GM20431 (cell line): Measurements from ENCODE around the gene RAD1.

ENCODE experiments used
- in situ Hi-C: fragments of 300-500 bp; cut with MseI, MboI; formaldehyde crosslinking; loops from one replicate; pipeline ENCODE4 v1.15.0; 2020; ENCODE audit warnings: low sequenced_read_pairs; ENCODE audit not compliant: unreplicated experiment

Gene RAD1

DNA sequence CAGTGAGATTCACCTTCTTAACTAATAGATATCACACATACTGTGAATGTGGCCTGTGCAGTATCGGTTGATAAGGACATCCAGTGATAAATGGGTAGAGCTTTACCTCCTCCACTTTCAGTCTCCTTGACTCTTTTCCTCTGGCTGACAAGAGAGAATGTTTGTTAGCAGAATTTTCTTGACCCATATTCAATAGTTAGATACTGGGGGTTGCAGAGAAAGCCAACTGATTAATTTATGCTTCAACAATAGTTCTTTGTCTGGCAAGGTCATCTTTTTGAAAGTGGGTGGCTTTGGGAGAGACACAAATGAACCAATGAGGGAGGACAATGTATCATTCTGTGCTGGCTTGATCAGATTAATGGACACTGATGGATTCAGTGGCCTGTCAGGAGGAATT is 46.0 kb downstream of the RAD1 start:
- in situ Hi-C loops: no loop called here

DNA sequence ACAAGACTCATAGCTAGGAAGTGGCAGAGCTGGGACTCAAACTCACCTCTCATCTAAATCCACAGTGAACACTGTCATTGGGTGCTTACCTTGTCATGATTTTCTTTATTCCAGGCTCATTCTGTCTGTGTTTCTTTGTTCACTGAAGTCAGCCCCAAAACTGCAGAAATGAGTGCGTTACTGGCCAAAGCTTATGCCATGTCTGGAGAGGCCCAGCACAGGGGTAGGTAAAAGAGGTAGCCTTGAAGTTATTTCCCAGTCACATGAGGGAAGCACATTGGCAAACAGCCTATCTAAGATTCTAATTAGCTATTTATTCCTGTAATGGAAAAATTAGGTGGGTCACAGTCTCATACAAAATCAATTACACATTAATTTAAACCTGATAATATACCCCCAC is 46.5 kb downstream of the RAD1 start:
- in situ Hi-C loops: no loop called here

DNA sequence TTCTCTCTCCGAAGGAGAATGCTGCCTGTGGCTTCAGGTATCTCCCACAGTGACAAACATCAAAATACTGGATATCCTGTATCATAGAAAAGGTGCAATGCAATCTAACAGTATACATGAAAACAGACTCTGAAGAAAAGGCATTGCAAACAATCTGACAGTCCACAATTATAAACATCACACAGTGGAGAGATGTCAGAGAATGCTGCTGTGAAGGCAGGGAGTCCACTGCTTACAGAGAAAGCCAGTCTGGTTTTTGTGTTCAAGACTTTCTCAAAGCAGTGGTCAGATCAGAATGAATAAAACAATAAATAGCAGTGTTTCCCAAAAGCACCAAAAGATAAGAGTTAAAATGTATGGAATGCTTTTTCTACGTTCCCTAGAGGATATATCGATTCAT is 47.6 kb downstream of the RAD1 start:
- in situ Hi-C loops: no loop called here

DNA sequence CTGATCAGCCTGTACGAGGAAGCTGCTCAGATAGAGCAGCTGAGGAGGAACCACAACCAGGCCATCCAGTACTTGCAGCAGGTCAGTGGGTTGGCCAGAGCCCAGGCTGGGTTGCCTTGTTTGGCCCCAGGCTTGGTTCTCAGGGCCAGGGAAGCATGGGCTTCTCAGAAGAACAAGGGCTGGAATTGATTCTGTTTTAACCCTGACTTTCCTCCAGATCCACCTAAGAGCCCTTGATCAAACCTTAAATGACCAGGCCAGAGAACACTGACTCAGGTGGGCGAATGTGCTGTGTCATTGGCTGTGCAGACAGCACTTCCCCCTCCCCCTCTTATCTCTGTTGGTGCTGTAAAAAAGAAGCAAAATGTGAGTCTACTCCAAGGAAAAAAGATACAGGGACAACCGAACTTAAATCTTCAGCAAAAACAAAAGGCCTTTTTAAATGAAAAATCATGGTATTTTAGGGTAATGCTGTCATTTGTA is 48.3 kb downstream of the RAD1 start:
- in situ Hi-C loops: no loop called here

DNA sequence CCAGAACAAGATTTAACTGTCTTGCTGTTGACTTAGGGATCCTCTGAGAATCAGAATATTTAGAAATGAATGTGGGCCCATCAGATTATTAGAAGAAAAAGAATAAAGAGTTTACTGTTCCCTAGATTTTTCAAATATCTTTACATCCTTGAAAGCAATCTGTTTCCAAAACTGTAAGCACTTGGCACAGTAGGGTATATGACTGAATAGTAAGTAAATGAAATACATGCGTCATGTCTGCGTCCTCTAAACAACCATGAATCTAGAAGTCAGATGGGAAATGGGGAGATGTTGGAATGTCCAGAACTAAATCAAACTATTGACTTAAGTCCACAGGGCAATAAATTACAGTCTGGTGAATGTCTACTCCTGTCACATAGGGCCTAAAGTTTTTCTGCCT is 50.2 kb downstream of the RAD1 start:
- in situ Hi-C loops: no loop called here

DNA sequence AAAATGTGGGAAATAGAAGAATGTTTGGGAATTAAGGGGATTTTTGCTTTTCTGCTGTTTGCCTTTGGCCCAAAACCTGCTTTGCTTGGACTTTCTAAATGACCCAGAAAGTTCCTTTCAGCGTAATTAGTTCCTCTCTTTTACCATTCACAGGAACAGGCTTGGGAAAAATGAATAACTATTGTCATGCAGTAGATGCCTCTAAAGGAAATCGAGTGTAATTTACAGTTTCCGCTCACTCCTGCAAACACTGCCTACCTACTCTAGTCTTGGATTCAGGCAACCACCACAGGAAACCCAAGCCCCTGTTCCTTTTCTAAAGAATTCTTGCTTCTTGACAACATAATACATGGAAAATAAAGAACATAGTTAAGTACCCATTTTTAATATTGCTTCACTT is 51.4 kb downstream of the RAD1 start:
- in situ Hi-C loops: no loop called here

DNA sequence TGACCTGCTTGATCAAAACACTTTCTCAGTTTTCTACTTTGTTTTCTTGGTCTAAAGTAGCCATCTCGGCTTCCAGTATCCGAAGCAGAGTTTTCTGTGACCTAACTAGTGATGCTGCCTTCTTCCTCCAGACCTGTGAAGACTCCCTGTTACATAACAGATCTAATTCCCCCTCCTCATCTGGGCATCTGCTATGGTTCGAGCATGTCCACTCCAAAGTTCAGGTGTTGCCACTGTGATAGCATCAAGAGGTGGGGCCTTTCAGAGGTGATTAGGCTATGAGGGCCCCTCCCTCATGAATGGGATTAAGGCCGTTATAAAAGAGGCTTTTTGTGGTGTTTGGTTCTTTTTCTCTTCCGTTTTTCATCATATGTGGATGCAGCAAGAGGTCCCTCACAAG is 56.1 kb downstream of the RAD1 start:
- in situ Hi-C loops: no loop called here

DNA sequence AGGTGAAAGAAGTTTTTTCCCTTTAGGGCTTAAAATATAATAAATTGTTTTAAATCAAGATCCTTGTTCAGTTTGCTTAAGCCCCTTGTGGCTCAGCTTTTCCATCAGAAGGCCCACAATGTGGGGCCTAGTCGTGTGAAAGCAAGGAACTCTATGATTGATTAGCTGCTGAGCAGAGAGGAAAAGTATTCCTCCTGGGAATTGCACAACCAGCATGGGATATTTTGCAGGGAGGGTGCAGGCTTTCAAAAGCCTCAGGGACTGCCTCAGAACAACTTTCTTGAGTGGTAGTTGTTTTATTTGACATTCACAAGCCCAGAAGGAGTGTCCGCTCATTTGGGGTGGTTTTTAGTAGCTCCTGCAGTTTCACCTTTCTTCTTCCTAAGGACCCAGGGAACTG is 56.5 kb downstream of the RAD1 start:
- in situ Hi-C loops: no loop called here

DNA sequence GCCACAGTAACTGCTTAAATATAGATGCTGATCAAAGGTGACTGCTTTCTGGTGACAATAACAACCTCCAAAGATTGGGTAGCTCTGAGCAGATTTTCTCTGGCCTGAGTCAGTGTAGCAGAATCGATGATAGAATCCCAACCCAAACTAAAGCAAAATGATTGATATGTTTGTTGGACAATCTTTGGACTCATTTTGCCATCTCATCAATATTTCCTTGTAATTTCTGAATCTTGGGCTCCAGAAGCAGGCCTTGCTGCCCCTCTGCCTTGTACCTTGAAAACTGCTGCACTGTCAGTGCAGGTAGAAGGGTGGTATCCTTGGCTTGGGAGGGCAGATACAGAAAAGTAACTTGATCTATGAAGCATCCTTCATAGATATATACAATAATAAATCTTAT is 57.4 kb downstream of the RAD1 start:
- in situ Hi-C loops: no loop called here

DNA sequence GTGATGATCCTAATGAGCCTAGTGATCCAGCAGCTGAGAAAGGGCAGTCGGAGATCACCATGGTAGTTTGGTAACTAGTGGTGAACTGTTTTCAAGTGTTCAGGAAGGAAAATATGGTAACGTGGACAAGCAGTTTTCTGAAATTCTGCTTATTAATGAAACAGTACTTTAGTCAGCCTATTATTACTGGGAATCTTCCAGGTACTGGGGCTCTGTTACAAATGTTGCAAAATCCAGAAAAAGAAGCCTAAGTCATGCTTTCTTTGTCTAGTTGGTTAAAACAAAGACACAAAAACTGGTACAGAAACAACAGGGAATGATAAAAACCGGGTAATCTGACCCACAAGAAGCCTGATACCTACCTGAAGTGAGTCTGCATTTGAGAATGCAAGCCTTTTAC is 58.1 kb downstream of the RAD1 start:
- in situ Hi-C loops: no loop called here
